HG03342 (cell line): ENCODE results near the gene ERICH2.

Source experiments
- ATAC-seq: cut with Tn5 transposase; IDR thresholded peaks from one replicate; pipeline ENCODE4 v1.9.1; 2021; ENCODE audit warnings: mild to moderate bottlenecking, moderate library complexity; ENCODE audit not compliant: unreplicated experiment

Gene ERICH2

DNA sequence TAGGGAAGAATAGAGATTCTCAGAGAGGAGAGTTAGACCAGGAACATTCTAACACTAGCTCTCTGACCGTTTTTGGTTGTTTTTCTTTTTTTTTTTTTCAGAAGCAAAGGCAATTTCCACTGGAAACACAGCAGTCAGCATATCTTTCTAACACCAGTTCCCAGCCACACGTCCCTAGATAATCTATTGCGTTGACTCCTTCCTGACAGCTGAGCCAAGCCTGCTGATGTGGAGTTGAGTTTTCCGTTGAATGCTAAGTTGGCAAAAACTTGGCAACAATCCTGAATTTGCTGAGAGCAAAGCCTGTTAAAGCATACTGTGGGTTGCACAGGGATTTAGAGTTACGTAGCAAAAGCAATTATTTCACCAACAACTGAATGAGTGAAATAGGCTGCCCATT, 65.8 kb downstream of the ERICH2 start:
- no peak for ATAC-seq

- ATAC-seq, result no peak
These were observed 70.6 kb downstream of the ERICH2 start for GRCh38 chr2:170840717-170841210.

GRCh38 chr2:170842785-170843184, 72.6 kb downstream of the ERICH2 start:
- no peak for ATAC-seq

- ATAC-seq, result no peak
These were observed 73.5 kb downstream of the ERICH2 start for GRCh38 chr2:170843656-170844055.

DNA sequence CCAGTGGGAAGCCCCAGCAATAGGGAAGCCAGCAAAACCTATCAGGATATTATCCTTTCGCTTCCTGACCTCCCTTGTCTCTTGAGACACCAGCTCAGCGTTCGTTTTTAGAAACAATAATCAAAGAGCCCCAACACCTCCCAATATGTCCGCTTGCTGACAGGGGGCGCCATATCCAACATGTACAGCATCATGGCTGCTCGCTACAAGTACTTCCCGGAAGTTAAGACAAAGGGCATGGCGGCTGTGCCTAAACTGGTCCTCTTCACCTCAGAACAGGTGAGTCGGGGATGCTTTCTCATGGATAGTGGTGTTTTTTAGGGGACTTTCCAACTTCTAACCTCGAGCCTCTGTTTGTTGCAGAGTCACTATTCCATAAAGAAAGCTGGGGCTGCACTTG, 75.2 kb downstream of the ERICH2 start:
- ATAC-seq, result no peak

DNA sequence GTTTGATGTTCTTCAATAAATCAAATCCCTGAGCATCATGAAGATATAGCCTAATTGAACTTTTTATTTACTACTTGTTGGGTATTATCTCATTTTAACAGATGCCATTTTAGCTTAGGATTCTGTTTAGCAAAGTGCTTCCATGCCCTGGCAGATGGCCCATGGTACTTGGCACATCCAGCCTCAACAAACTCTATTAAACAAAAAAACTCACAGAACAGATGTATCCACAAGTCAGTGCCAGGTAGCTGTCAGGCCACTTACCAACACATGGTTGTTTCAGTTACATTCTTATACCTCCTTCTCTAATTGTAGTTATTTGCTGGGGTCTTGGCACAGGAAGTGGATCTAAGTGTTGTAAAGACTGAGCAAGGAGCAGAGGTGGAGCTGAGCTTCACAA, 76.1 kb downstream of the ERICH2 start:
- ATAC-seq, result no peak

DNA sequence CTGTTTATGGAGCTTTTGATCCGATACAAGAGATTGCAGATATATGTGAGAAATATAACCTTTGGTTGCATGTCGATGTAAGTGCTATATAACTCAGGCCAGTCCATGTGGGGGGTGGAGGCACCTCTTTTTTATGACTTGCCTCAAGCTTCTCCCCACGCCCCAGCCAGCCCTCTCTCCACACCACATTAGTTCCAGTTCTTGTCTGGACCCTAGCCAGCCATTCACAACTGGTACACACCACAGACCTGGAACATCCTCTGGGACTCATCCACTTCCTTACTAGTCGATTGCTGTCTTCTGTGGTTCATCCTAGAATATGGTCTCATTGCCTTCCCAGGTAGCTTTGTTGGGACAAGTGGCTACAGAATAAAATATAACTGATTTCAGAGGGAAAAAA, 77.5 kb downstream of the ERICH2 start:
- no peak for ATAC-seq
